ENCODE data around the gene SWSAP1. TPM values are rescaled to one million over a fixed set of nuclear protein-coding genes. Genes with fewer than 3 reads are reported as not detected.

SWSAP1 gene
- total and polyA plus RNA-seq, 9 of the 15 experiments (the other 6 are each of a cell fraction or from before 2014, with no cell fraction given): 0.18 to 2.8 (median 1.7) TPM

GRCh38 chr19:11377756-11378155, 3.3 kb downstream of the SWSAP1 start (continued):
- TF ChIP-seq IRF1 (CRISPR knock-in tag; IDR thresholded peaks at IDR 0.05; ENCODE audit: borderline replicate concordance): no peak
- TF ChIP-seq EWSR1 (IDR thresholded peaks at IDR 0.05; ENCODE audit: borderline replicate concordance, low read depth, partially characterized antibody): no peak
- TF ChIP-seq SAFB2 (IDR thresholded peaks at IDR 0.05; ENCODE audit: borderline replicate concordance, low read depth, low read length, severe bottlenecking): no peak
- no peak for TF ChIP-seq SP2 (IDR thresholded peaks at IDR 0.05; ENCODE audit: extremely low read depth, low read depth, low read length, poor library complexity, severe bottlenecking)

- POLR2A ChIA-PET: interaction anchor here (0.8 kb wide), 1 partner anchor 57 kb away, joined by 3 read pairs; the partner anchor contains the start of genes ODAD3 and PRKCSH
- ATAC-seq (0 out of 3 replicates have a peak, but pooled peaks have one; percentile 8), FAIRE-seq (no peak), DNase-seq (ENCODE audit: extremely low read depth in 1 of 4, low spot score in 3 of 4) (peak; percentile 43 to 73 (median 57))
- 37% methylated on average over 8 of the region's 8 CpGs for WGBS (ENCODE audit: insufficient coverage, low coverage, missing lambda C conversion rate)
- Histone ChIP-seq H3K9me1 (ENCODE audit: control insufficient read depth, insufficient read depth, low read length) (peaks cover 3% of the 10 kb centered on the region), H4K20me1 (replicated peaks; ENCODE audit: control insufficient read depth, insufficient read depth, low read length) (peaks cover 8% of the 10 kb centered on the region), H3K4me2 (ENCODE audit: insufficient read depth, low read length) (no peak overlapping the region), H3K9ac (ENCODE audit: insufficient read depth in 1 of 2, low read depth in 2 of 2, low read length in 2 of 2) (no peak overlapping the region), H3K27me3 (ENCODE audit: control insufficient read depth in 2 of 2, insufficient read depth in 2 of 2, low read length in 2 of 2) (no peaks in the 10 kb centered on the region), H3K4me3 (no peak overlapping the region), H3K4me1 (replicated peaks in 1 of 2; ENCODE audit: control insufficient read depth in 2 of 2, insufficient read depth in 2 of 2, low read length in 2 of 2) (peaks cover 23 to 60% of the 10 kb centered on the region in 2 experiments), H3K79me2 (ENCODE audit: control insufficient read depth, insufficient read depth, low read length) (peaks cover 28% of the 10 kb centered on the region; the same call in 2 of the 3 replicates), H3K9me3 (replicated peaks; ENCODE audit: control insufficient read depth, insufficient read depth, low read depth, low read length) (no peaks in the 10 kb centered on the region), H2AFZ (ENCODE audit: low read depth, low read length) (no peak overlapping the region), H3K27ac (ENCODE audit: extremely low read depth, low read depth, low read length) (no peak overlapping the region), H3K36me3 (ENCODE audit: control insufficient read depth, insufficient read depth, low read length) (peaks cover 44% of the 10 kb centered on the region)
- BruUV-seq (replicated peaks): no TSS peak
- in situ Hi-C loops (cut with MboI): loop anchor here (5.0 kb wide), 1 partner anchor 81 kb away; the partner anchor contains the start of gene TSPAN16
- CTCF ChIA-PET (ENCODE audit: low intra/inter-chr PET ratio): interaction anchor here (0.6 to 1.0 kb wide), 3 partner anchors 63 to 104 kb away, joined by 3 read pairs; no protein-coding TSS in a partner anchor
- intact Hi-C loops (cut with micrococcal nuclease): no loop called here
- TF ChIP-seq ZNF324 (CRISPR knock-in tag; IDR thresholded peaks at IDR 0.05): no peak
- no peak for TF ChIP-seq HEY1 (CRISPR knock-in tag; IDR thresholded peaks at IDR 0.05; ENCODE audit: borderline replicate concordance)
- no peak for TF ChIP-seq CHD4 (IDR thresholded peaks at IDR 0.05; ENCODE audit: insufficient read depth, insufficient replicate concordance, low read depth, low read length, poor library complexity, severe bottlenecking)
- no peak for TF ChIP-seq CREBBP (IDR thresholded peaks at IDR 0.05; ENCODE audit: low read depth, low read length)
Measured at GRCh38 chr19:11378319-11379189, 4.1 kb downstream of the SWSAP1 start.
